Uterus (tissue), 2 donors: ENCODE measurements around the gene BDH1.

Experiments
- POLR2A ChIP-seq, 2 donors: fragments of 450-650 bp; IDR thresholded peaks; one replicate each; pipeline ENCODE4 v1.6.1; 2016; ENCODE audit warnings: antibody characterized with exemption in 2 of 2, mild to moderate bottlenecking in 1 of 2, moderate library complexity in 1 of 2
- TF ChIP-seq, protein P1 (sequence below), 4 experiments: fragments of 200-600 bp in 2 of 4; fragments of 450-650 bp in 2 of 4; sonication (generic) in 2 of 4; IDR thresholded peaks; one replicate each; pipeline ENCODE4 v1.5.1; 2016 to 2019; ENCODE audit warnings: antibody characterized with exemption in 4 of 4, mild to moderate bottlenecking in 2 of 4, moderate library complexity in 1 of 4

DNA sequence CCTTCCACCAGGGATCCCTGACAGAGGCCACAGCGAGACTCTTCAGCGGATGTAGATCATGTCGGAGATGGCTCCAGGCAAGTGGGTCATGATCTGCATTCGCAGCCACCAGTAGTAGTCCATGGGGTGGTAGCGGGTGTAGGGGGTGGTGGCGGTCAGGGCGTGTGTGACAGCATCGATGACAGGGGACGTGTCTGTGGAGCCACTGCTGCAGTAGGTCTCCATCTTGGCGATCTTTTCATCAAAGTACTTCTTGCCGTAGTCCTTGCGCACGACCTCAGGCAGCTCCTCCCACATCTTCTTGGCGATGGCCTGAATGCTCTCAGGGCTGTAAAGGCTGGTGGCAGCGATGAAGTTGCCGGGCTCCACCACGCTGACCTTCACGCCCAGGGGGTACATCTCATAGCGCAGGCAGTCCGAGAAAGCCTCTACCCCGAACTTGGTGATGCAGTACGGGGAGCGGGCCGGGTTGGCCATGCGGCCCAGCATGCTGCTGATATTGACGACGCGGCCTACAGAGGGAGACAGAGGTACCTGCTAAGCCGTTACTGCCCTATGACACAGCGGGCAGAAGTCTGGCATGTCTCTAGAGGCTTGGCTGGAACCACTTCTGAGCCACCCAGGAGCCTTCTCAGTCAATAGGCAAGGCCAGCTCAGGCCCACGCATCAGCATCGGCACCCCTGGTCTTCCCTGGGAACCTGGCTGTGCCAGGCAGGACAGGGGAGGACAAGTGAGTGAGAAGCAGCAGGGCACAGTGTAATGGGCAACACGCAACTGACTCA, 43.7 kb downstream of the BDH1 start:
- TF ChIP-seq, protein P1, sequence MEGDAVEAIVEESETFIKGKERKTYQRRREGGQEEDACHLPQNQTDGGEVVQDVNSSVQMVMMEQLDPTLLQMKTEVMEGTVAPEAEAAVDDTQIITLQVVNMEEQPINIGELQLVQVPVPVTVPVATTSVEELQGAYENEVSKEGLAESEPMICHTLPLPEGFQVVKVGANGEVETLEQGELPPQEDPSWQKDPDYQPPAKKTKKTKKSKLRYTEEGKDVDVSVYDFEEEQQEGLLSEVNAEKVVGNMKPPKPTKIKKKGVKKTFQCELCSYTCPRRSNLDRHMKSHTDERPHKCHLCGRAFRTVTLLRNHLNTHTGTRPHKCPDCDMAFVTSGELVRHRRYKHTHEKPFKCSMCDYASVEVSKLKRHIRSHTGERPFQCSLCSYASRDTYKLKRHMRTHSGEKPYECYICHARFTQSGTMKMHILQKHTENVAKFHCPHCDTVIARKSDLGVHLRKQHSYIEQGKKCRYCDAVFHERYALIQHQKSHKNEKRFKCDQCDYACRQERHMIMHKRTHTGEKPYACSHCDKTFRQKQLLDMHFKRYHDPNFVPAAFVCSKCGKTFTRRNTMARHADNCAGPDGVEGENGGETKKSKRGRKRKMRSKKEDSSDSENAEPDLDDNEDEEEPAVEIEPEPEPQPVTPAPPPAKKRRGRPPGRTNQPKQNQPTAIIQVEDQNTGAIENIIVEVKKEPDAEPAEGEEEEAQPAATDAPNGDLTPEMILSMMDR (IDR thresholded peaks at IDR 0.05) = no peak
- TF ChIP-seq POLR2A (IDR thresholded peaks at IDR 0.05) = no peak
